ENCODE measurements around the gene SPOCK1. TPM values are rescaled to one million over a fixed set of nuclear protein-coding genes. Genes with fewer than 3 reads are reported as not detected.

The SPOCK1 gene
- total RNA-seq, 1 donor from 2014 or later, result 6.8 TPM

DNA sequence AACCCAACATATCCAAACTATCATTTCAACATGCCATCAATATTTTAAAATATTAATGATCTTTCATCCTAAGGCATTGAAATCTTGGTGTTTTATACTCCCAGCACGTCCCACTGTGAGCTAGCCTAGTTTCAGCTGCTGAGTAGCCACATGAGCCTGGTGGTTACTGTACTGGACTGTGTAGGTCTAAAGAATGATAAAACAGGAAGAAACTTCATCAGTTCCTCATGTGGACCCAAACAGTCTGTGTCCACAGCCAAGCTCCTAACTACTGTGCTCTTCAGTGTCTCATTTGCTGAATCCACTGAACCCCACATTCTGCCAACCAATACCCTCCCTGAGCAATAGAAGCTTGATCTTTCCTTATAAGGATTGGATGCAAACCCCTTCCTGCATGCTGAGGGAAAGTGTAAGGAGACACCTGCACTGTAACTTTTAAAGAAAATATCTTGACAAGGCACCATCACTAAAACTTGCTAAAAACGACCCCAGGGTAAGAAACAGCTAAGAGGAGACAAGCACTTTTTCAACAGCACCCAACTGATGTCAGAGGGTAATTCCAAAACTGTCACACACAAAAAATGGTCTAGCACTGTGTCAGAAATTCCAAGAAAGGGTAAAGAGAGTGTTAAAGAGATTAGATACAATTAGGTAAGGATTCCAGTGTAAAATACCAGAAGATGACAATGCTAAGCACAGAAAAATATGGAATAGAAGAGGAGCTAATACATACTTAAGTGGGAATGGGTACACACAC lies 126.9 kb downstream of the SPOCK1 start:
- Histone ChIP-seq H3K36me3 (ENCODE audit: control insufficient read depth, insufficient read depth, low read length) (no peaks in the 10 kb centered on the region), H3K4me3 (ENCODE audit: low read depth, low read length) (no peak overlapping the region), H3K27me3 (ENCODE audit: control insufficient read depth, insufficient read depth, low read length) (no peaks in the 10 kb centered on the region)
- TF ChIP-seq, protein P1, sequence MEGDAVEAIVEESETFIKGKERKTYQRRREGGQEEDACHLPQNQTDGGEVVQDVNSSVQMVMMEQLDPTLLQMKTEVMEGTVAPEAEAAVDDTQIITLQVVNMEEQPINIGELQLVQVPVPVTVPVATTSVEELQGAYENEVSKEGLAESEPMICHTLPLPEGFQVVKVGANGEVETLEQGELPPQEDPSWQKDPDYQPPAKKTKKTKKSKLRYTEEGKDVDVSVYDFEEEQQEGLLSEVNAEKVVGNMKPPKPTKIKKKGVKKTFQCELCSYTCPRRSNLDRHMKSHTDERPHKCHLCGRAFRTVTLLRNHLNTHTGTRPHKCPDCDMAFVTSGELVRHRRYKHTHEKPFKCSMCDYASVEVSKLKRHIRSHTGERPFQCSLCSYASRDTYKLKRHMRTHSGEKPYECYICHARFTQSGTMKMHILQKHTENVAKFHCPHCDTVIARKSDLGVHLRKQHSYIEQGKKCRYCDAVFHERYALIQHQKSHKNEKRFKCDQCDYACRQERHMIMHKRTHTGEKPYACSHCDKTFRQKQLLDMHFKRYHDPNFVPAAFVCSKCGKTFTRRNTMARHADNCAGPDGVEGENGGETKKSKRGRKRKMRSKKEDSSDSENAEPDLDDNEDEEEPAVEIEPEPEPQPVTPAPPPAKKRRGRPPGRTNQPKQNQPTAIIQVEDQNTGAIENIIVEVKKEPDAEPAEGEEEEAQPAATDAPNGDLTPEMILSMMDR (IDR thresholded peaks at IDR 0.05; ENCODE audit: insufficient read depth, low read length, severe bottlenecking), result no peak
- DNase-seq (ENCODE audit: low read depth) (no peak), FAIRE-seq (no peak)

DNA sequence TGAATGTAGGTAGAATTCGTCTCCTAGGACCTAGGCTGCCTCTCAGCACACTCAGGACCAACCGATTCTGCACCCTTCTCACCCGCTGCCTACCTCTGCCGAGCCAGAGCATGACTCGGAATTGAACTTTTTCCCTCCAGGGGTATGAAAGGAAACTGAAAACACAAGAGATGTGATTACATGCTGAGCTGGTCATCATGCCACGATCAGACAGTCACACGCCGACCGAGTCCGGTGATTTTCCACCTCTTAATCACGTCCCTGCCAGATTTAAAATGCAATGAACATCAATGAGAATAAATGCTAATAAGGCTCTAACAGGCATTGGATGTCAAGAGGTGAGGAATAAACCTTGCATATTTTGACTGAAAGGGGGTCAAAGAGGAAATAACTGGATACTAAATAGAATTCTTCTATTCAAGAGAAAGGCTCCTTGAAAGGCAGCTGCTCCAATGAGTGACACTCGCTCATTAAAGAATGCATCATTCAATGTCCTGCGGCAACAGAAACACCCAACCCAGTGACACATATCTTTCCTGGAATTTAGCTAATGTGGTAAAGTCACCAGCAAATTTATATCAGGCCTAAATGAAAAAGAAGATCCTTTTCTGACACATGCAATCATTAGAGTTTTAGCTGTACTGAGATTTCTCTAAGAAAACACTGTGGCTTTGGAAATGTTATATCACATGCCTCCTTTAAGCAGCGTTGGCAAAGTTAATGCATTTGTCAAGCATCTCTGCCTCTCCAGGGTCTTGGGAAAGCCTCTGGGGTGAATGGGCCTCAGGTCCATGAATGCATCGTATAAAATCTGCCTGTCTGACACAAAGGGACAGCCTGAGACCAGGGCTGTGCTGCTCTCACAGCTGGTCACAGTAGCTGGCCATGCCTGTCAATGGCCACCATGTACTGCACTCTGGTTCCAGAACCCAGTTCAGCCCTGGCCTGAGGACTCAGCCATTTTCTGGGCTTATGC lies 128.7 kb downstream of the SPOCK1 start:
- TF ChIP-seq, protein P1 (IDR thresholded peaks at IDR 0.05; ENCODE audit: insufficient read depth, low read length, severe bottlenecking), result no peak
- Histone ChIP-seq H3K36me3 (ENCODE audit: control insufficient read depth, insufficient read depth, low read length) (no peaks in the 10 kb centered on the region), H3K4me3 (ENCODE audit: low read depth, low read length) (no peak overlapping the region), H3K27me3 (ENCODE audit: control insufficient read depth, insufficient read depth, low read length) (no peaks in the 10 kb centered on the region)
- FAIRE-seq, result peak; percentile 23
- DNase-seq (ENCODE audit: low read depth), result no peak

DNA sequence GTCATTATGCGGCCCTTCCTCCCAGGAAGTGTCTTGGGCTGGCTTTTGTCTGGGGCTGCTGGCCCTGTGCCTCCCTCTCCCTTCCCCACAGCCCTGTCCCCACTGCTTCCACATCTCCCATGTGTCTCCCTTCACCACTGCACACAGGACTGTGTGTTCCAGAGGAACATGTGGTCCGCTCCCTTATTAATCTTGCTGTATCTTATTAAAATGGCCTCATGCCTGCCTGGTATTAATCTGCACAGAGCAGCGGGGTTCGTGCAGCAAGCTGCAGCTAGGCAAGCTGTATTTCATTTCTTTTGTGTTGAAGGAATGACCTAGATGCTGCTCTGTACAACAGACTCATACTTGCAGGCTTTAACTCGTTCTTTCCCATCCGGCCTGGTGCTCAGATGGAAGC lies 130.5 kb downstream of the SPOCK1 start:
- no peaks in the 10 kb centered on the region for H3K36me3 ChIP-seq (ENCODE audit: control insufficient read depth, insufficient read depth, low read length)
- H3K4me3 ChIP-seq (ENCODE audit: low read depth, low read length), result no peak overlapping the region
- FAIRE-seq (no peak), DNase-seq (ENCODE audit: low read depth) (no peak)
- TF ChIP-seq, protein P1 (IDR thresholded peaks at IDR 0.05; ENCODE audit: insufficient read depth, low read length, severe bottlenecking), result no peak
- no peaks in the 10 kb centered on the region for H3K27me3 ChIP-seq (ENCODE audit: control insufficient read depth, insufficient read depth, low read length)

DNA sequence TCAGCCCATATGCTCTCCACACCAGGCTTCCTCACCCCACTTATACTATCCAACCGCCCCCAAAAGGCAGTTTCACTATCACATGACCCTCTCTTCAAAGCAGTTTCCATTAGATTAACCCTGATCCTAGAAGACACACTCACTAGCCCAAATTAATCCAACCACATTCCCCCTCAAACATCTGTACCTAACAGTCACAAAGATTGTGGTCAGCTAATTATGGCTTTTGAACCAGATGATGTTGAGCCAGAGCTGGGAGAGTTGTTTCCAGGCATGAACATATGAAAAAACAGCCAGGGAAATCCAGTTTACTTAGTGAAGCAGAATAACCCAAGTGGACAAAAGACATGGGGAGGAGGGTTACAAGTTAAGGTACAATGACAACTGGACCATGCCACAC lies 131.2 kb downstream of the SPOCK1 start:
- DNase-seq (ENCODE audit: low read depth) (no peak), FAIRE-seq (peak; percentile 91)
- no peak overlapping the region for H3K4me3 ChIP-seq (ENCODE audit: low read depth, low read length)
- TF ChIP-seq, protein P1 (IDR thresholded peaks at IDR 0.05; ENCODE audit: insufficient read depth, low read length, severe bottlenecking), result no peak
- H3K36me3 ChIP-seq (ENCODE audit: control insufficient read depth, insufficient read depth, low read length), result no peaks in the 10 kb centered on the region
- H3K27me3 ChIP-seq (ENCODE audit: control insufficient read depth, insufficient read depth, low read length), result no peaks in the 10 kb centered on the region

DNA sequence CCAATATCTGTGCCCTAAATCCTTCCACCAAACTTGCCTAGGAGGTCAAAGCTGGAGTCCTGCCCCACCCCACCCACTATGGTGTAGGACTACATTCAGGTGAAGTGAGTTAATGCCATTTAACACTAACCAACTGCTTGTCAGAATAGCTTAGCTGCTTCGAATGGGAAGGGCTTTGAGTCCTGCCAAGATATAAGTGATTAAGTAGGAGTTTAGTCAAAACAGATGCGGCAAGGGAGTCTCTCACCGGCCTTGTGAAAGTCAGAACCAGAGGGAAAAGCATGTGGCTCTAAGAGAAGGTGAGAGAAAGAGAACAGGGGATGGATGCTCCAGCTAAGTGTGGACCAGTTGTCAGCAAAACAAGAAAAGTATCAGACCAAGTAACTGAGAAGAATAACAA lies 132.6 kb downstream of the SPOCK1 start:
- Histone ChIP-seq H3K4me3 (ENCODE audit: low read depth, low read length) (no peak overlapping the region), H3K36me3 (ENCODE audit: control insufficient read depth, insufficient read depth, low read length) (no peaks in the 10 kb centered on the region), H3K27me3 (ENCODE audit: control insufficient read depth, insufficient read depth, low read length) (no peaks in the 10 kb centered on the region)
- TF ChIP-seq, protein P1 (IDR thresholded peaks at IDR 0.05; ENCODE audit: insufficient read depth, low read length, severe bottlenecking), result no peak
- DNase-seq (ENCODE audit: low read depth) (no peak), FAIRE-seq (no peak)

Measured in bronchial epithelial cell (primary cell).